CD4-positive, alpha-beta T cell treated with Interleukin-15 for 4 hours (primary cell): Measurements from ENCODE around the gene MRPS5.
A peak's percentile ranks its signal among the peaks of the same experiment; 100 is the strongest.

ENCODE experiments used
- DNase-seq: peaks from one replicate; pipeline ENCODE4 v3.0.0-alpha.2; 2020; ENCODE audit warnings: low spot score

Gene MRPS5

GRCh38 chr2:95087379-95087778 lies 34.2 kb downstream of the MRPS5 start:
- no peak for DNase-seq

- DNase-seq: no peak
Observed at GRCh38 chr2:95086017-95086416, 35.6 kb downstream of the MRPS5 start.

- DNase-seq: no peak
Observed at GRCh38 chr2:95082477-95082876, 39.1 kb downstream of the MRPS5 start.

GRCh38 chr2:95079199-95079683 lies 42.4 kb downstream of the MRPS5 start:
- DNase-seq: no peak

- DNase-seq: no peak
Observed at GRCh38 chr2:95077861-95078603, 43.6 kb downstream of the MRPS5 start.

- no peak for DNase-seq
Observed at GRCh38 chr2:95077530-95077825, 44.1 kb downstream of the MRPS5 start.

GRCh38 chr2:95076705-95077529 lies 44.7 kb downstream of the MRPS5 start:
- DNase-seq: peak; percentile 92

- DNase-seq: no peak
Observed at GRCh38 chr2:95075440-95076132, 46.0 kb downstream of the MRPS5 start.

- peak; percentile 85 for DNase-seq
Observed at GRCh38 chr2:95074663-95075439, 46.8 kb downstream of the MRPS5 start.

GRCh38 chr2:95073856-95074662 lies 47.5 kb downstream of the MRPS5 start:
- DNase-seq: peak; percentile 27

- DNase-seq: no peak
Observed at GRCh38 chr2:95072424-95072823, 49.2 kb downstream of the MRPS5 start.

GRCh38 chr2:95071856-95072255 lies 49.8 kb downstream of the MRPS5 start:
- DNase-seq: no peak

GRCh38 chr2:95069465-95069864 lies 52.1 kb downstream of the MRPS5 start:
- DNase-seq: no peak

- no peak for DNase-seq
Observed at GRCh38 chr2:95068256-95068655, 53.4 kb downstream of the MRPS5 start.

- no peak for DNase-seq
Observed at GRCh38 chr2:95063086-95063958, 58.3 kb downstream of the MRPS5 start.

- DNase-seq: no peak
Observed at GRCh38 chr2:95062242-95063085, 59.1 kb downstream of the MRPS5 start.

- DNase-seq: no peak
Observed at GRCh38 chr2:95061601-95062183, 59.9 kb downstream of the MRPS5 start.

- no peak for DNase-seq
Observed at GRCh38 chr2:95061119-95061512, 60.5 kb downstream of the MRPS5 start.
